Nucleus accumbens (tissue), 56 donors: ENCODE data around the gene KRT32.

Experiments used
- DNase-seq, 56 donors: peaks; one replicate each; lab custom pipeline; 2025; lab: John Stamatoyannopoulos, UW

The KRT32 gene

GRCh38 chr17:41494524-41494923, 27.3 kb upstream of the KRT32 start:
- DNase-seq, result no peak

GRCh38 chr17:41492771-41493170, 25.6 kb upstream of the KRT32 start:
- peak in 1 of 56 donors; percentile 7 for DNase-seq

- no peak for DNase-seq
Measured at GRCh38 chr17:41492351-41492750, 25.2 kb upstream of the KRT32 start.

GRCh38 chr17:41491476-41491875, 24.3 kb upstream of the KRT32 start:
- no peak for DNase-seq

- DNase-seq, result no peak
Measured at GRCh38 chr17:41490000-41490990, 23.1 kb upstream of the KRT32 start.

GRCh38 chr17:41489531-41489930, 22.3 kb upstream of the KRT32 start, which contains the start of gene KRT36:
Gene KRT36, minus strand, starts transcription at chr17:41489910. Its CDS starts 46 bp downstream, at chr17:41489864.
- DNase-seq, result no peak

GRCh38 chr17:41486809-41487530, 19.8 kb upstream of the KRT32 start:
- DNase-seq, result no peak

- DNase-seq, result no peak
Measured at GRCh38 chr17:41486316-41486715, 19.1 kb upstream of the KRT32 start.

GRCh38 chr17:41484920-41485904, 18.0 kb upstream of the KRT32 start:
- no peak for DNase-seq

- no peak for DNase-seq
Measured at GRCh38 chr17:41483991-41484826, 17.0 kb upstream of the KRT32 start.

- no peak for DNase-seq
Measured at GRCh38 chr17:41483531-41483930, 16.3 kb upstream of the KRT32 start.

- no peak for DNase-seq
Measured at GRCh38 chr17:41481036-41481435, 13.8 kb upstream of the KRT32 start, which contains the start of gene KRT35. Gene KRT35, minus strand, starts transcription at chr17:41481151. Its CDS starts 54 bp downstream, at chr17:41481097.

GRCh38 chr17:41480581-41480980, 13.4 kb upstream of the KRT32 start:
- DNase-seq, result no peak

GRCh38 chr17:41480136-41480535, 12.9 kb upstream of the KRT32 start:
- DNase-seq, result no peak

GRCh38 chr17:41478237-41478636, 11.1 kb upstream of the KRT32 start:
- DNase-seq, result no peak

GRCh38 chr17:41476866-41477815, 10.0 kb upstream of the KRT32 start:
- DNase-seq, result no peak

- no peak for DNase-seq
Measured at GRCh38 chr17:41475421-41475820, 8.2 kb upstream of the KRT32 start.

- DNase-seq, result no peak
Measured at GRCh38 chr17:41474863-41475262, 7.7 kb upstream of the KRT32 start.
